HepG2 (cell line): ENCODE results near the gene NINJ2. TPM values are rescaled to one million over a fixed set of nuclear protein-coding genes. Genes with fewer than 3 reads are reported as not detected.

Experiments used
- CENPT ChIP-seq: sonication (generic); formaldehyde crosslinking; IDR thresholded peaks from 2 replicates; pipeline ENCODE4 v1.8.0; 2022; ENCODE audit warnings: low read depth, mild to moderate bottlenecking, moderate library complexity, missing genetic modification reagents
- GABPA ChIP-seq, 2 experiments: IDR thresholded peaks; 2 replicates each; pipeline ENCODE4 v1.6.1; 2011 to 2016; ENCODE audit warnings: low read depth in 2 of 2, low read length in 1 of 2, missing biosample characterization in 1 of 2, missing genetic modification characterization in 1 of 2
- JDP2 ChIP-seq: sonication (generic); formaldehyde crosslinking; IDR thresholded peaks from 2 replicates; pipeline ENCODE4 v1.8.1; 2022; ENCODE audit warnings: missing genetic modification reagents, borderline replicate concordance
- RXRA ChIP-seq: sonication (generic); formaldehyde crosslinking; IDR thresholded peaks from 2 replicates; pipeline ENCODE4 v1.5.1; 2020; ENCODE audit warnings: missing genetic modification reagents
- SP2 ChIP-seq: sonication (generic); formaldehyde crosslinking; IDR thresholded peaks from 2 replicates; pipeline ENCODE4 v1.5.1; 2020; ENCODE audit warnings: mild to moderate bottlenecking, missing genetic modification reagents
- TAF15 ChIP-seq: fragments of 200-400 bp; formaldehyde crosslinking; IDR thresholded peaks from one replicate; pipeline ENCODE4 v1.6.1; 2018; ENCODE audit warnings: mild to moderate bottlenecking, low read depth, low read length; ENCODE audit not compliant: poor library complexity, severe bottlenecking
- TBP ChIP-seq: sonication (generic); formaldehyde crosslinking; IDR thresholded peaks from 2 replicates; pipeline ENCODE4 v1.5.0; 2020; ENCODE audit warnings: missing genetic modification reagents
- ZKSCAN1 ChIP-seq: fragments of 150-350 bp; IDR thresholded peaks from 2 replicates; pipeline ENCODE4 v1.6.1; 2014; ENCODE audit warnings: low read length
- ZKSCAN8 ChIP-seq: IDR thresholded peaks from 2 replicates; pipeline ENCODE4 v1.6.1; 2016; ENCODE audit warnings: borderline replicate concordance, missing genetic modification reagents, missing compliant biosample characterization
- ZNF136 ChIP-seq: sonication (generic); formaldehyde crosslinking; IDR thresholded peaks from 2 replicates; pipeline ENCODE4 v1.8.1; 2022; ENCODE audit warnings: low read depth, mild to moderate bottlenecking, moderate library complexity, missing genetic modification reagents
- ZNF205 ChIP-seq: IDR thresholded peaks from 2 replicates; pipeline ENCODE4 v1.6.1; 2018; ENCODE audit warnings: missing biosample characterization, missing genetic modification reagents
- ZNF329 ChIP-seq: sonication (generic); formaldehyde crosslinking; IDR thresholded peaks from 2 replicates; pipeline ENCODE4 v1.9.0; 2021; ENCODE audit warnings: low read depth, mild to moderate bottlenecking, missing genetic modification reagents
- ZNF431 ChIP-seq: sonication (generic); formaldehyde crosslinking; IDR thresholded peaks from 2 replicates; pipeline ENCODE4 v1.9.0; 2022; ENCODE audit warnings: missing genetic modification reagents, low read depth, mild to moderate bottlenecking, borderline replicate concordance
- ZNF432 ChIP-seq: sonication (generic); formaldehyde crosslinking; IDR thresholded peaks from 2 replicates; pipeline ENCODE4 v1.5.0; 2020; ENCODE audit warnings: missing genetic modification reagents, mild to moderate bottlenecking, borderline replicate concordance
- ZNF446 ChIP-seq: sonication (generic); formaldehyde crosslinking; IDR thresholded peaks from 2 replicates; pipeline ENCODE4 v1.5.0; 2020; ENCODE audit warnings: mild to moderate bottlenecking, missing genetic modification reagents
- ZNF577 ChIP-seq: sonication (generic); formaldehyde crosslinking; IDR thresholded peaks from 2 replicates; pipeline ENCODE4 v1.4.0; 2020; ENCODE audit warnings: mild to moderate bottlenecking, low read depth, missing genetic modification reagents, borderline replicate concordance
- ZNF629 ChIP-seq: sonication (generic); formaldehyde crosslinking; conservative IDR thresholded peaks from 2 replicates; pipeline ENCODE4 v1.5.0; 2020; ENCODE audit warnings: missing genetic modification reagents
- ZNF660 ChIP-seq: sonication (generic); formaldehyde crosslinking; IDR thresholded peaks from 2 replicates; pipeline ENCODE4 v1.5.1; 2020; ENCODE audit warnings: mild to moderate bottlenecking, low read depth, missing genetic modification reagents, borderline replicate concordance
- polyA plus RNA-seq, 8 experiments: library from polyadenylated mRNA; depleted of rRNA in 3 of 8; stranded (reverse) in 7 of 8; unstranded in 1 of 8; fragments of >200 nt; fragmentation: Illumina TruSeq in 4 of 8; extraction: Trizol in 4 of 8; gene quantifications; 2 replicates each; pipeline versions ENCODE4 v1.2.1 to v1.2.3, GENCODE V29; 2011 to 2016; ENCODE audit warnings: low read depth in 4 of 8, missing spikeins in 1 of 8, mixed read lengths in 1 of 8; ENCODE audit not compliant: insufficient read depth in 1 of 8
- total RNA-seq, 5 experiments: library from RNA; depleted of rRNA; stranded (reverse); fragments of >200 nt; fragmentation: Illumina TruSeq; extraction: Trizol; gene quantifications; 2 replicates each; pipeline ENCODE4 v1.2.3, GENCODE V29; 2016; ENCODE audit warnings: low read depth in 1 of 5
- TF ChIP-seq, protein P1 (sequence below): sonication (generic); formaldehyde crosslinking; IDR thresholded peaks from 2 replicates; pipeline ENCODE4 v1.4.0; 2020; ENCODE audit warnings: missing genetic modification reagents, borderline replicate concordance
- TF ChIP-seq, protein P2 (sequence below): sonication (generic); formaldehyde crosslinking; IDR thresholded peaks from 2 replicates; pipeline ENCODE4 v1.5.1; 2020; ENCODE audit warnings: missing genetic modification reagents, mild to moderate bottlenecking, borderline replicate concordance
- TF ChIP-seq, protein P3 (sequence below): sonication (generic); formaldehyde crosslinking; IDR thresholded peaks from 2 replicates; pipeline ENCODE4 v1.4.0; 2020; ENCODE audit warnings: missing genetic modification reagents

Gene NINJ2
- total and polyA plus RNA-seq, 2 of the 13 experiments (the other 11 are each of a cell fraction or from before 2014, with no cell fraction given) = 0.62 to 3.8 TPM

DNA sequence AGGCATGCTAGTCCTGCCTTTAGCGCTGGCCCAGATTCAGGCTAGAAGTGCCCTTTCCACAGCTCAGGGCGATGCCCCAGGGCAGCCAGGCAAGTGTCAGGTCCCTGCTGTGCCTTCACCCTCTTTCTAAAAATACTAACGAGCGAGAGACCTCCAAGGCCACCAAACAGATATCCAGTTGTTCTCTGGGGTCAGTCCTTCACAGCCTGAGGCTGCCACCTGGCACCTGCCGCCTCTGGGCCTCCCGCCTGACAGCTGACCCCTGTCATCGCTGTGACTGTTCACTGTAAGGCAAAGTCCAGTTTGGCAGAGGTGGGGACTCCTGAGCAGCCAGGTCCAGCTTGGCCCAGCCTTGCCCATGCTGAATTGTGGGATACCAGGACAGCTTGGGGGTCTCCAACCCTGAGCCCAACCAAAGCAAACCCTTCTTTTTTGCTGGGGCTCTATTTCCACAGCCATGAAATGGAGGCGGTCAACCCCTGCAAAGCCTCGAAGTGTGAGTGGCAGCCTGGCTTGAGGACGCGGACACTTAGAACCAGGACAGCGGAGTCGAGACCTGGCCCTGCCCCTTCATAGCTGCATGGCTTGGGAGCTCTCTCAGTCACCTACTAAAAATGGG is 79.9 kb downstream of the NINJ2 start (continued):
- no peak for TF ChIP-seq TBP (CRISPR knock-in tag)
- TF ChIP-seq, protein P1, sequence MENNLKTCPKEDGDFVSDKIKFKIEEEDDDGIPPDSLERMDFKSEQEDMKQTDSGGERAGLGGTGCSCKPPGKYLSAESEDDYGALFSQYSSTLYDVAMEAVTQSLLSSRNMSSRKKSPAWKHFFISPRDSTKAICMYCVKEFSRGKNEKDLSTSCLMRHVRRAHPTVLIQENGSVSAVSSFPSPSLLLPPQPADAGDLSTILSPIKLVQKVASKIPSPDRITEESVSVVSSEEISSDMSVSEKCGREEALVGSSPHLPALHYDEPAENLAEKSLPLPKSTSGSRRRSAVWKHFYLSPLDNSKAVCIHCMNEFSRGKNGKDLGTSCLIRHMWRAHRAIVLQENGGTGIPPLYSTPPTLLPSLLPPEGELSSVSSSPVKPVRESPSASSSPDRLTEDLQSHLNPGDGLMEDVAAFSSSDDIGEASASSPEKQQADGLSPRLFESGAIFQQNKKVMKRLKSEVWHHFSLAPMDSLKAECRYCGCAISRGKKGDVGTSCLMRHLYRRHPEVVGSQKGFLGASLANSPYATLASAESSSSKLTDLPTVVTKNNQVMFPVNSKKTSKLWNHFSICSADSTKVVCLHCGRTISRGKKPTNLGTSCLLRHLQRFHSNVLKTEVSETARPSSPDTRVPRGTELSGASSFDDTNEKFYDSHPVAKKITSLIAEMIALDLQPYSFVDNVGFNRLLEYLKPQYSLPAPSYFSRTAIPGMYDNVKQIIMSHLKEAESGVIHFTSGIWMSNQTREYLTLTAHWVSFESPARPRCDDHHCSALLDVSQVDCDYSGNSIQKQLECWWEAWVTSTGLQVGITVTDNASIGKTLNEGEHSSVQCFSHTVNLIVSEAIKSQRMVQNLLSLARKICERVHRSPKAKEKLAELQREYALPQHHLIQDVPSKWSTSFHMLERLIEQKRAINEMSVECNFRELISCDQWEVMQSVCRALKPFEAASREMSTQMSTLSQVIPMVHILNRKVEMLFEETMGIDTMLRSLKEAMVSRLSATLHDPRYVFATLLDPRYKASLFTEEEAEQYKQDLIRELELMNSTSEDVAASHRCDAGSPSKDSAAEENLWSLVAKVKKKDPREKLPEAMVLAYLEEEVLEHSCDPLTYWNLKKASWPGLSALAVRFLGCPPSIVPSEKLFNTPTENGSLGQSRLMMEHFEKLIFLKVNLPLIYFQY (CRISPR knock-in tag) = peak; percentile 78; the same call in 1 of the 2 replicates
- no peak for TF ChIP-seq GABPA (IDR thresholded peaks at IDR 0.05; ENCODE audit: low read depth, low read length)
- no peak for TF ChIP-seq GABPA (CRISPR knock-in tag; IDR thresholded peaks at IDR 0.05; ENCODE audit: low read depth)
- TF ChIP-seq TAF15 = no peak
- TF ChIP-seq ZNF446 = no peak
- no peak for TF ChIP-seq ZNF629 (CRISPR knock-in tag)
- TF ChIP-seq, protein P2, sequence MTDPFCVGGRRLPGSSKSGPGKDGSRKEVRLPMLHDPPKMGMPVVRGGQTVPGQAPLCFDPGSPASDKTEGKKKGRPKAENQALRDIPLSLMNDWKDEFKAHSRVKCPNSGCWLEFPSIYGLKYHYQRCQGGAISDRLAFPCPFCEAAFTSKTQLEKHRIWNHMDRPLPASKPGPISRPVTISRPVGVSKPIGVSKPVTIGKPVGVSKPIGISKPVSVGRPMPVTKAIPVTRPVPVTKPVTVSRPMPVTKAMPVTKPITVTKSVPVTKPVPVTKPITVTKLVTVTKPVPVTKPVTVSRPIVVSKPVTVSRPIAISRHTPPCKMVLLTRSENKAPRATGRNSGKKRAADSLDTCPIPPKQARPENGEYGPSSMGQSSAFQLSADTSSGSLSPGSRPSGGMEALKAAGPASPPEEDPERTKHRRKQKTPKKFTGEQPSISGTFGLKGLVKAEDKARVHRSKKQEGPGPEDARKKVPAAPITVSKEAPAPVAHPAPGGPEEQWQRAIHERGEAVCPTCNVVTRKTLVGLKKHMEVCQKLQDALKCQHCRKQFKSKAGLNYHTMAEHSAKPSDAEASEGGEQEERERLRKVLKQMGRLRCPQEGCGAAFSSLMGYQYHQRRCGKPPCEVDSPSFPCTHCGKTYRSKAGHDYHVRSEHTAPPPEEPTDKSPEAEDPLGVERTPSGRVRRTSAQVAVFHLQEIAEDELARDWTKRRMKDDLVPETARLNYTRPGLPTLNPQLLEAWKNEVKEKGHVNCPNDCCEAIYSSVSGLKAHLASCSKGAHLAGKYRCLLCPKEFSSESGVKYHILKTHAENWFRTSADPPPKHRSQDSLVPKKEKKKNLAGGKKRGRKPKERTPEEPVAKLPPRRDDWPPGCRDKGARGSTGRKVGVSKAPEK (CRISPR knock-in tag) = peak; percentile 97; the same call in 1 of the 2 replicates
- peak; percentile 53; the same call in 1 of the 2 replicates for TF ChIP-seq ZNF431
- no peak for TF ChIP-seq ZNF432 (CRISPR knock-in tag)
- TF ChIP-seq ZNF660 = 0 out of 2 replicates have a peak, but pooled peaks have one; percentile 63
- peak; percentile 97 for TF ChIP-seq ZKSCAN8 (CRISPR knock-in tag)
- TF ChIP-seq JDP2 (CRISPR knock-in tag) = no peak
- no peak for TF ChIP-seq SP2 (CRISPR knock-in tag)
- TF ChIP-seq ZNF136 = no peak
- no peak for TF ChIP-seq ZNF205 (CRISPR knock-in tag)
- no peak for TF ChIP-seq ZNF577
- TF ChIP-seq RXRA (CRISPR knock-in tag) = peak; percentile 96
- TF ChIP-seq CENPT (CRISPR knock-in tag) = no peak
- no peak; the same call in 1 of the 2 replicates for TF ChIP-seq ZKSCAN1
- TF ChIP-seq, protein P3, sequence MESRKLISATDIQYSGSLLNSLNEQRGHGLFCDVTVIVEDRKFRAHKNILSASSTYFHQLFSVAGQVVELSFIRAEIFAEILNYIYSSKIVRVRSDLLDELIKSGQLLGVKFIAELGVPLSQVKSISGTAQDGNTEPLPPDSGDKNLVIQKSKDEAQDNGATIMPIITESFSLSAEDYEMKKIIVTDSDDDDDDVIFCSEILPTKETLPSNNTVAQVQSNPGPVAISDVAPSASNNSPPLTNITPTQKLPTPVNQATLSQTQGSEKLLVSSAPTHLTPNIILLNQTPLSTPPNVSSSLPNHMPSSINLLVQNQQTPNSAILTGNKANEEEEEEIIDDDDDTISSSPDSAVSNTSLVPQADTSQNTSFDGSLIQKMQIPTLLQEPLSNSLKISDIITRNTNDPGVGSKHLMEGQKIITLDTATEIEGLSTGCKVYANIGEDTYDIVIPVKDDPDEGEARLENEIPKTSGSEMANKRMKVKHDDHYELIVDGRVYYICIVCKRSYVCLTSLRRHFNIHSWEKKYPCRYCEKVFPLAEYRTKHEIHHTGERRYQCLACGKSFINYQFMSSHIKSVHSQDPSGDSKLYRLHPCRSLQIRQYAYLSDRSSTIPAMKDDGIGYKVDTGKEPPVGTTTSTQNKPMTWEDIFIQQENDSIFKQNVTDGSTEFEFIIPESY (CRISPR knock-in tag) = peak; percentile 34; the same call in 1 of the 2 replicates
- TF ChIP-seq ZNF329 = no peak
